OCI-LY3 (cell line): ENCODE measurements around the gene G6PC3.

Source experiments
- H2AFZ ChIP-seq: fragments of 200-600, 300-600 bp; shearing (Covaris generic); 2 replicates; pipeline ENCODE4 v1.6.0; 2014; ENCODE audit warnings: antibody characterized with exemption, low read depth, low read length
- H3K27ac ChIP-seq: fragments of 200-600, 300-600 bp; sonication (generic); 2 replicates; pipeline ENCODE4 v1.5.1; 2014; ENCODE audit warnings: mild to moderate bottlenecking, low read length, moderate library complexity, mixed read lengths
- H3K27me3 ChIP-seq: fragments of 200-600, 300-600 bp; sonication (generic); 2 replicates; pipeline ENCODE4 v1.6.1; 2014; ENCODE audit warnings: low read depth, low read length, mixed read lengths
- H3K36me3 ChIP-seq: fragments of 200-600, 300-600 bp; sonication (generic); replicated peaks from 2 replicates; pipeline ENCODE3; 2014; ENCODE audit warnings: low read depth, low read length, mixed read lengths
- H3K4me1 ChIP-seq: fragments of 300-600, 200-600 bp; sonication (generic); 2 replicates; pipeline ENCODE4 v1.6.1; 2014; ENCODE audit warnings: low read length, mixed read lengths
- H3K4me2 ChIP-seq: fragments of 200-600, 300-600 bp; sonication (generic); 2 replicates; pipeline ENCODE4 v1.6.1; 2014; ENCODE audit warnings: low read length, mixed read lengths
- H3K4me3 ChIP-seq: fragments of 300-600, 200-600 bp; sonication (generic); 2 replicates; pipeline ENCODE4 v1.5.1; 2014; ENCODE audit warnings: antibody characterized with exemption, mild to moderate bottlenecking, low read length, moderate library complexity
- H3K79me2 ChIP-seq: fragments of 300-600, 200-600 bp; shearing (Covaris generic); 2 replicates; pipeline ENCODE4 v1.6.1; 2014; ENCODE audit warnings: mild to moderate bottlenecking, low read length, mixed read lengths
- H3K9ac ChIP-seq: fragments of 300-600, 200-600 bp; shearing (Covaris generic); 2 replicates; pipeline ENCODE4 v1.6.0; 2014; ENCODE audit warnings: mild to moderate bottlenecking, low read length, moderate library complexity
- H3K9me3 ChIP-seq: fragments of 200-600, 300-600 bp; shearing (Covaris generic); 2 replicates; pipeline ENCODE4 v1.6.1; 2014; ENCODE audit warnings: low read length, mixed read lengths; ENCODE audit not compliant: insufficient read depth
- H4K20me1 ChIP-seq: fragments of 200-600, 300-600 bp; sonication (generic); 2 replicates; pipeline ENCODE4 v1.6.1; 2016; ENCODE audit warnings: low read length, mixed read lengths; ENCODE audit not compliant: insufficient read depth
- CTCF ChIP-seq: fragments of 200-600, 300-600 bp; sonication (generic); IDR thresholded peaks from 2 replicates; pipeline ENCODE4 v1.5.1; 2014; ENCODE audit warnings: antibody characterized with exemption, low read length, low read depth
- EZH2phosphoT487 ChIP-seq: fragments of 200-600 bp; shearing (Covaris generic); IDR thresholded peaks from 2 replicates; pipeline ENCODE4 v1.6.1; 2018; ENCODE audit warnings: antibody characterized with exemption, mixed run types, low read depth

Gene G6PC3

GRCh38 chr17:44071772-44072171 is 1.2 kb downstream of the G6PC3 start:
- Histone ChIP-seq H2AFZ (no peak overlapping the region), H3K4me3 (peak overlapping the region; percentile 95), H3K4me1 (peaks cover 19% of the 10 kb centered on the region), H3K9me3 (no peaks in the 10 kb centered on the region), H3K36me3 (peaks cover 8% of the 10 kb centered on the region), H3K9ac (peak overlapping the region; percentile 91), H3K79me2 (peaks cover 24% of the 10 kb centered on the region), H3K4me2 (peak overlapping the region; percentile 72), H4K20me1 (no peaks in the 10 kb centered on the region), H3K27me3 (no peaks in the 10 kb centered on the region), H3K27ac (peak overlapping the region; percentile 80; the same call in 1 of the 2 replicates)
- TF ChIP-seq EZH2phosphoT487 (no peak), CTCF (no peak)

GRCh38 chr17:44074231-44074910 is 3.8 kb downstream of the G6PC3 start:
- H3K36me3 ChIP-seq = peaks cover 21% of the 10 kb centered on the region

GRCh38 chr17:44074911-44075285 is 4.4 kb downstream of the G6PC3 start:
- H3K36me3 ChIP-seq = peaks cover 21% of the 10 kb centered on the region
- no peak overlapping the region for H2AFZ ChIP-seq
- no peak overlapping the region for H3K4me2 ChIP-seq
- H3K79me2 ChIP-seq = peaks cover 22% of the 10 kb centered on the region
- TF ChIP-seq CTCF (no peak), EZH2phosphoT487 (no peak)
- no peaks in the 10 kb centered on the region for H4K20me1 ChIP-seq
- H3K9ac ChIP-seq = no peak overlapping the region
- H3K4me1 ChIP-seq = peaks cover 14% of the 10 kb centered on the region
- no peak overlapping the region for H3K4me3 ChIP-seq
- no peaks in the 10 kb centered on the region for H3K27me3 ChIP-seq
- no peaks in the 10 kb centered on the region for H3K9me3 ChIP-seq
- H3K27ac ChIP-seq = no peak overlapping the region

More at GRCh38 chr17:44074231-44074910, 3.8 kb downstream of the G6PC3 start:
- Histone ChIP-seq H3K4me1 (peaks cover 12% of the 10 kb centered on the region), H4K20me1 (no peaks in the 10 kb centered on the region), H3K9ac (no peak overlapping the region), H3K9me3 (no peaks in the 10 kb centered on the region), H3K79me2 (peaks cover 22% of the 10 kb centered on the region), H3K27ac (no peak overlapping the region), H3K27me3 (no peaks in the 10 kb centered on the region), H3K4me2 (no peak overlapping the region), H2AFZ (no peak overlapping the region), H3K4me3 (no peak overlapping the region)
- TF ChIP-seq EZH2phosphoT487 (no peak), CTCF (no peak)

GRCh38 chr17:44075598-44076293 is 5.2 kb downstream of the G6PC3 start:
- Histone ChIP-seq H3K79me2 (peaks cover 22% of the 10 kb centered on the region), H3K4me3 (no peak overlapping the region), H3K27me3 (no peaks in the 10 kb centered on the region), H4K20me1 (no peaks in the 10 kb centered on the region), H2AFZ (no peak overlapping the region), H3K27ac (no peak overlapping the region), H3K9ac (no peak overlapping the region), H3K9me3 (no peaks in the 10 kb centered on the region), H3K36me3 (peaks cover 21% of the 10 kb centered on the region), H3K4me1 (peaks cover 14% of the 10 kb centered on the region), H3K4me2 (no peak overlapping the region)
- no peak for TF ChIP-seq EZH2phosphoT487
- no peak for TF ChIP-seq CTCF
